EL (cell line): ENCODE results near the gene CALN1.
"Not testable (repeated sequence)": the region's sequence is repeated elsewhere in the genome, so short reads cannot be mapped to it uniquely, and the experiment has no call there.

Experiments used
- DNase-seq: peaks from one replicate; pipeline ENCODE4 v3.0.0-alpha.2; 2016

CALN1 gene

GRCh38 chr7:71937840-71938371 lies 474.2 kb downstream of the CALN1 start:
- DNase-seq: no peak

DNA sequence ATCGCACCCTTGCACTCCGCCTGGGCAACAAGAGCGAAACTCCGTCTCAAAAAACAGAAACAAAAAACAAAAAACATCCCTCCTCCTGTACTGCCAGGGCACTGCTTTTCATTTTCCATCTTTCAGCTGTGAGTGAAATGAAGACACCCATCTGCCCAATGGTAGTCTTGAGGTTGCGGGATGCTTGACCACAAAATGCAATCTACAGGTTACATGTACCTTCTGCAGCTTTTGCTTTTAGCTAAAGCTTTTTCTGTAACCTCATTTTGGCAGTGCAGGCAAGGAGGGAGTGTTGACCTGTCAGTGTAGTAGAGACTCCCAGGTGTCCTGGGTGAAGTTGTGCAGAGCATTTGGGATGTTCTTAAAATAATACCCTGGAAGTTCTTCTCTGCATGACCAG lies 476.5 kb downstream of the CALN1 start:
- no peak for DNase-seq

GRCh38 chr7:71933426-71933825 lies 478.7 kb downstream of the CALN1 start:
- no peak for DNase-seq

DNA sequence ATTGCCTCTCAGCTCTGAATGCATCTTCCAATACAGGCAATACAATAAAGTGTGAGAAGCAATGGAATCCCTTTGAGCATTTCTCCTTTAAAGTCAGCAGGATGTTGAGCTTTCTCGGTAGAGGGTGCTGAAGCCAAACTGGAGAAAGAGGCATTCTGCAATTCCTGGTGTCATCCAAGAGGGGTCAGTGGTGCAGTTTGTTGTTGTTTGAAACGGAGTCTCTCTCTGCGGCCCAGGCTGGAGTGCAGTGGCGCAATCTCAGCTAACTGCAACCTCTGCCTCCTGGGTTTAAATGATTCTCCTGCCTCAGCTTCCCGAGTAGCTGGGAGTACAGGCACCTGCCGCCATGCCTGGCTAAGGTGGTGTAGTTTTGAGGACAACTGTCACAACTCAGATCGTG lies 486.5 kb downstream of the CALN1 start:
- DNase-seq: no peak

DNA sequence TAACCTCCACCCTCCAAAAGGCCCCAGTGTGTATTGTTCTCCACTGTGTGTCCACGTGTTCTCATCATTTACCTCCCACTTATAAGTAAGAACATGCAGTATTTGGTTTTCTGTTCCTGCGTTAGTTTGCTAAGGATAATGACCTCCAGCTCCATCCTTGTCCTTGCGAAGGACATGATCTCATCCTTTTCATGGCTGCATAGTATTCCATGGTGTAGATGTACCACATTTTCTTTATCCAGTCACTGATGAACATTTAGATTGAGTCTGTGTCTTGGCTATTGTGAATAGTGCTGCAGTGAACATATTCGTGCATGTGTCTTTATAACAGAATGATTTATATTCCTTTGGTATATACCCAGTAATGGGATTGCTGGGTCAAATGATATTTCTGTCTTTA lies 497.9 kb downstream of the CALN1 start:
- DNase-seq: not testable (repeated sequence)

- no peak for DNase-seq
These were observed 499.7 kb downstream of the CALN1 start for GRCh38 chr7:71912476-71912875.

DNA sequence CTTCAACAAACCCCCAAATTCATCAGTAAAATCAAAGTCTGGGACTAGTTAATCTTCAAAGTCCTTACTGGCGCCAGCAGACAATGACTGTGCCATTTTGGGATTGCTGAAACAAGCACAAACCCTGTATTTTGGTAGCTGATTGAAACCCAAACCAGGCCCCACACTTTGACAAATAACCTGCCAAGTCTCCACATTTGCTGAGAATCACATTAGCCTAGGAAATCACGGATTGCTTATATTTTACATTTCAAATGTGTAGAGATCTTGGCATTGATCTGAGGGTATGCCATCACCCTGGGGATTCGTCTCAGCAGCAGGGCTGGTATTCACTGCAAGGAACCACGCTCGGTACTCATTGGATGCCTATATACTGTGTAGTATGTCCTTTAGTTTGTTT lies 501.1 kb downstream of the CALN1 start:
- DNase-seq: no peak

GRCh38 chr7:71905821-71906220 lies 506.3 kb downstream of the CALN1 start:
- DNase-seq: no peak

- DNase-seq: no peak
These were observed 507.7 kb downstream of the CALN1 start for GRCh38 chr7:71904484-71904883.

DNA sequence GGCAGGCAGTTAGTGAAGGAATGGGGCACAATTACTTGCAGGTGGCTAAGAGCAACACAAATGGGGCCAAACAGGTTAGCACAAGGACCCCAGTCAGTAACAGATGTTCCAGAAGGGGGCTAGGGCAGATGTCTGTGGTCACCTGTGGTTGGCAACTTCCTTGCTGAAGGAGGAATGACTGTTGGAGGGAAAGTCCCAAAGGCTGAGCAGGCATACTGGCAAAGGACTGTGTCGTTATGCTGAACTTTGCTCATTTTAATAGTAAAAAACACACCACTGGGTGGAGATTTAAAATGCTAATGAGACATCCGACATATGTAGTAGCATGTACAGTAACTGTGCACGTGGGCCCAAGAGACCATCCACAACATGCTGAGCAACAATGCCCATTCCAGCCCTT lies 511.6 kb downstream of the CALN1 start:
- DNase-seq: no peak

DNA sequence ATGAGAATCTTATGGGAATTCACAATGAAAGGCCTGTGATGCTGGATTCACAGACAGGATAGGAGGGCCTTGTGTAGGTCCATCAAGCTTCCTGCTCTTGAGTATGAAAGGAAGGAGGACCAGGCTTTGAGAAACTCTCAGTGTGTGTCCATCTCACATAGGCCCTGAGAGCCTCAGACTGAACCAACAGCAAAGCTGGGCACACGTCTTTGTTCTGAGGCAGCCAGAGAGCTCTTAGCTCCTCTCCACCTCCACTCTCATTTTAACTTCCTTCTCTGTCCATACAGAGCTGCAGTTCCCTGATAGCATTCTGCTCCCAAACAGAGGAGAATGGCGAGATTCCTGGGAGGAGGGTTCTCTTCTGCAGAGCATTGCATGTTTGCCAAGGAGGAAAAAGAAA lies 515.6 kb downstream of the CALN1 start:
- no peak for DNase-seq

DNA sequence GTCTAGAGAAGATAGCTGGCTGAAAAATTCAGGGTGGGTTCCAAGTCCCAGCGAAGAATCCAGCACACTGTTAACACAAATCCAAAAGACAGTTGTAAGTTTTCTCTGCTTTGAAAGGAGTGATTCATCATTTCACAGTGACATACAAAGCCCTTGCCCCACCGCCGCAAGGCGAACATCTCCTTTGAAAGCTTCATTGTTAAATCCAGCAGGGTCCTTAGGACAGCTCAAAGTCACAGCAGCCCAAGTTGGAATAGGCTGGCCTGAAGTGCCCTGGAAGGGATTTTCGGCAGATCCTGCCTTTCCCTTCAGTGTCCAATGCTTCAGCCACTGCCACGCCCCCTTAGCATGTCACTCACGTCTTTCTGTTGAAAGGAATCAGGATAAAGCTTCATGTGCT lies 526.1 kb downstream of the CALN1 start:
- no peak for DNase-seq

DNA sequence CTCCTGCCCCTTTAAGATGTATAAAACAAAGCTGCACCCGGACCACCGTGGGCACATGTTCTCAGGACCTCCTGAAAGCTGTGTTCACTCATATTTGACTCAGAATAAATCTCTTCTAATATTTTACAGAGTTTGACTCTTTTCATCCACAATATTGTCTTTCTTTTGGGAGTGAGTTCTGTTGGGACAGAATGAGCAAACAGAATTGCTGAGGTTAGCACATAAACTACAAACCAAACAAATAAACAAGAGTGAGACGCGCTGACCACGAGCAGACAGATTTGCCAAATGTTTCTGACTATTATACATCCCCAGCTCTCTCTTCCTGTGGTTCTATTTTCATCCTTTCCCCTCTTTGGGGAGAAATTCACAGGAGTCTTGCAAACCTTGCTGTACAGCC lies 526.7 kb downstream of the CALN1 start:
- no peak for DNase-seq

GRCh38 chr7:71883415-71883814 lies 528.7 kb downstream of the CALN1 start:
- DNase-seq: no peak

GRCh38 chr7:71871446-71871845 lies 540.7 kb downstream of the CALN1 start:
- no peak for DNase-seq

GRCh38 chr7:71870812-71871211 lies 541.3 kb downstream of the CALN1 start:
- no peak for DNase-seq

- DNase-seq: no peak
These were observed 543.3 kb downstream of the CALN1 start for GRCh38 chr7:71868797-71869196.

DNA sequence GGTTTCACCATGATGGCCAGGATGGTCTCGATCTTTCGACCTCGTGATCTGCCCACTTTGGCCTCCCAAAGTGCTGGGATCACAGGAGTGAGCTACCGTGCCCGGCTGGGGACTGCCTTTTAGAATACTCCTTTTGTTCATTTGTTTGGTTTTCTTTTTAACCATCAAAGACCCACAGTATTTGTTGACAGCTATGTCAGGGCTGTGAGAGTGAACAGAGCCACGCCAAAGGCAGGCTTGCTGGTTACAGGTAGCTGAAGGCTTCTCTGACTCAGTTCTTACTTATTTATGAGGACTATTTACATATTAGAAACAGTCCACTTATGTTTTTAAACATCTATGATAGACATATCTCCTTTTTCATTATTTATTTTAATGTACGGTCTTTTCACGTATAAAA lies 544.5 kb downstream of the CALN1 start:
- DNase-seq: no peak

DNA sequence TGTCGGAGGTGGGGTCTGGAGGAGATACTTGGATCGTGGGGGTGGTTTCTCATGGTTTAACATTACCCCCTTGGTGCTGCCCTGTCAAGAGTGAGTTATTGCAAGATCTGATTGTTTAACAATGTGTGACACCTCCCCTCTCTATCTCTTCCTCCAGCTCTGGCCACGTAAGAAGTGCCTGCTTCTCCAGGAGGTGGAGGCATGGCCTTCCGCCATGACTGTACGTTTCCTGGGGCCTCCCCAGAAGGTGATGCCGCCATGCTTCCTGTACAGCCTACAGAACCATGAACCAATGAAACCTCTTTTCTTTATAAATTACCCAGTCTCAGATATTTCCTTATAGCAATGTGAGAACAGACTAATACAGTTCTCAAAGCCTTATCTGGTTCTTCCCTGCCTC lies 547.0 kb downstream of the CALN1 start:
- DNase-seq: no peak

GRCh38 chr7:71864130-71864529 lies 548.0 kb downstream of the CALN1 start:
- DNase-seq: no peak

DNA sequence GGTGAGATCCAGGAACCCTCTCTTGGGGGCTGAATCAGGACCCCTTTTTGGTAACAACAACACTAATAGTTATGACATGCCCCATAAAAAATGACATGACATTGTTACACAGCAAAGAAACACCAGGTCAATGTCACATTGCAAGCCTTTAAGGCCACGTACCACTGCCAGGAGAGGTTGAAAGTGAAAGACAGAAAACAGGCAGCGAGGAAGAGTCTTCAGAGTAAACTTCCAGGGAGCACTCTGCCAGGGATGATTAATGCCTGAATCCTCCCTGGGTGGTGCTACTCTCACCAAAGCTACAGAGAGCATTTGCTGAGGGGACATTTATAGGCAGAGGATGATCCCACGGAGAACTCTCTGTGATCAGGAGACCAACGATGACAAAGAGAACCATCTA lies 551.6 kb downstream of the CALN1 start:
- no peak for DNase-seq

- DNase-seq: no peak
These were observed 554.8 kb downstream of the CALN1 start for GRCh38 chr7:71857338-71857737.

DNA sequence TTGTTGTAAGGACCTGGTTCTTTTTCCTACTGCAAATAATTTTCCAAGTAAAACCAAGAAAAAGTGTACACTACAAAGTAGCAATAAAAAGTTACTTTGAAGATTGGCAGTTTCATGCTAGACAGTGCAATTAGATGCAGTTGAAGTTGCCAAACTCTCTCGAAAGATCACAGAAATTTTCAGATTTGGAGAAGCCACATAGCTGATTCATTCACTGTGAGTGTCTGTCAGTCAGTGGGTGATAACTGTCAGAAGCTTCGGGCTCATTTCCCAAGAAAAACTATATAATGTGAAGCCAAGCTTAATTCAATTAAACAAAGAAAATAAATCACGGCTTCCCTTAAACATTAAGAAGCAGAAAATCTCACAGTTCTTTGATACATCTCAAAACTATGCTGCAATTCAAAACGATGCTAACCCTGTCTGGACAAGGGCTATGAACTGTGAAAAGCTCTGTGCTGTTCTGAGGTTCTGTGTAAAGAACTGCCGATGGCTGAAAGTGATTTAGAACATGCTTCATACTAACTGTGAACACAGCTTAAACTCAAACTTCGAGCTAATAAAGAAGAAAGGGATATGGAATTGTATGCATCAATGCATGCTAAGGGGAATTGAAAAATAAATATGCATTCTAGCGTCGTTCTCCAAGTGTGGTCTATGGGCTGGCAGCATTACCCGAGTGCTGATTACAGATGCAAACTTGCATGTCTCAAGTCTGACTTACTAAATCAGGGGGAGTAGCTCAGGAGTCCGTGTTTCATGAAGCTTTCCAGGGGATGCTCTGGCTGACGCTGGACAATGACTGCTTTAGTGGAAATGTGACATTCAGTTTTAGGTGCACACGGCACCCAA lies 557.4 kb downstream of the CALN1 start:
- DNase-seq: no peak

- no peak for DNase-seq
These were observed 560.2 kb downstream of the CALN1 start for GRCh38 chr7:71851776-71852498.
